ENCODE data around the gene MYO18A.
"Not testable (repeated sequence)": the region's sequence is repeated elsewhere in the genome, so short reads cannot be mapped to it uniquely, and the experiment has no call there.

The MYO18A gene

DNA sequence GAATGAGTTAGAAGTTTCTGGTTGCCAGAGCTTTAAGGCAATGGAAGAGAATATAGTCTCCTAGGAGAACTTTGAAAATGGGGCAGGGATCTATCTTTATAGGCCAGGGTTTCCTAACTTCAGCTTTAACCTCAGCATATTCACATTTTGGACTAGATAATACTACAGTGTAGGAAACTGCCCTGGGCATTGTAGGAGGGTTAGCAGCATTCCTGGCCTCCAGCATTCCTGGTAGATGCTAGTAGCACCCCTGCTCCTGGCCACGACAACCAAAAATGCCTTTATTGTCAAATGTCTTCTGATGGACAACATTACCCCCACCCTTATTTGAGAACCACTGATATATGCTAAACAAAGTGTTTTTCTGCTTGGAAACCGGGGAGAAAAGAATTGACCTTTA lies 27.8 kb upstream of the MYO18A start:
- DNase-seq (ENCODE audit: low spot score in 2 of 2) = no peak
- Histone ChIP-seq H3K27me3 (ENCODE audit: low read depth) (no peaks in the 10 kb centered on the region), H3K4me3 (no peak overlapping the region), H3K9me3 (no peaks in the 10 kb centered on the region), H3K36me3 (replicated peaks) (no peaks in the 10 kb centered on the region), H3K4me1 (no peaks in the 10 kb centered on the region)
- in situ Hi-C loops (cut with MboI; ENCODE audit: low sequenced_read_pairs) = no loop called here

DNA sequence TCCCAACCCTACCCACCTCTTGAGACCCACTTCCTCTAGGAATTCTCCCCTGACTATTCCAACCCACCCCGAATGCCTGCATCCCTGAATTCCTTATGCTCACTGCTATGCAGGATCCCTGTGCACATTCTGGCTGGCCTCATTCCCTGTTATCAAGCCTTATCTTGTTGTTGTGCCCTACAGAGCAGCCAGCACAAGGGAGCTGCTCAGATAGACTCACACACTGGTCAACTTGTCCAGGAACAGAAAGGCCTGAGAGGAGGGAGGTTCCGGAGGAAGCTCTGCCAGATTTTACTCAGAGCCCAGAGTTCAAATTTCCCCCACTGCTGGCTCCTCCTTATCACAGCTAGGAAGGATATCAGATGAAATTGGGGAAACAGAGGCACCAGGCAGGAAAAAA lies 24.8 kb upstream of the MYO18A start:
- Histone ChIP-seq H3K4me1 (no peaks in the 10 kb centered on the region), H3K4me3 (no peak overlapping the region), H3K36me3 (replicated peaks) (no peaks in the 10 kb centered on the region), H3K9me3 (no peaks in the 10 kb centered on the region), H3K27me3 (ENCODE audit: low read depth) (no peaks in the 10 kb centered on the region)
- no peak for DNase-seq (ENCODE audit: low spot score in 2 of 2)
- in situ Hi-C loops (cut with MboI; ENCODE audit: low sequenced_read_pairs) = no loop called here

DNA sequence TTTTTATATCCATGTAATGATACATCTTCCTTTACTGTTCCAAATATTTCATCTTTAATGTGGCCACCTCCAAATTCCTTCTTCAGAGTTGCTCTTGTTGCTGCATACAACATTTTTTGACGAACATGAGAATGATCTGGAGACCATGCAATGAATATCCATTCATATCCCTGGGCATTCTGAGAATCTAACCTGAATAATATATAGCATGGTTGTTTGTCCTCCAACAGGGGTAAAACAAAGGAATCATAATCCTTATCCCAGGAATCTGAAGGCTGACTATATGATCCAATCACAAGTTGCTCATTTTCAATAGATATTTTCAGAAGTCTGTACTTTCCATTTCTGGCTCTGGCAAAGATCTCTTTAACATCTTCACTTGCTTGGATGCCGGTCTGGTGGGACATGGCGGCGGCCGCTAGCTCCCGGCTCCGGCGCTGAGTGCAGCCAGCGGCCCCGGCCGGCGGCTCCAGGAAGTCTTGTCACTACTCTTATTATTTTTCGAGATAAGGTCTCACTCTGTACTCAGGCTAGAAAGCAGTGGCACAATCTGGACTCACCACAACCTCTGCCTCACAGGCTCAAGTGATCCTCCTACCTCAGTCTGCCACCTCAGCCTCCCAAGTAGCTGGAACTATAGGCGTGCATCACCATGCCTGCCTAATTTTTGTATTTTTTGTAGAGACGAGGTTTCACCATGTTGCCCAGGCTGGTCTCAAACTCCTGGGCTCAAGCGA lies 24.0 kb upstream of the MYO18A start:
- in situ Hi-C loops (cut with MboI; ENCODE audit: low sequenced_read_pairs); H3K36me3 ChIP-seq (replicated peaks): not testable (repeated sequence)

DNA sequence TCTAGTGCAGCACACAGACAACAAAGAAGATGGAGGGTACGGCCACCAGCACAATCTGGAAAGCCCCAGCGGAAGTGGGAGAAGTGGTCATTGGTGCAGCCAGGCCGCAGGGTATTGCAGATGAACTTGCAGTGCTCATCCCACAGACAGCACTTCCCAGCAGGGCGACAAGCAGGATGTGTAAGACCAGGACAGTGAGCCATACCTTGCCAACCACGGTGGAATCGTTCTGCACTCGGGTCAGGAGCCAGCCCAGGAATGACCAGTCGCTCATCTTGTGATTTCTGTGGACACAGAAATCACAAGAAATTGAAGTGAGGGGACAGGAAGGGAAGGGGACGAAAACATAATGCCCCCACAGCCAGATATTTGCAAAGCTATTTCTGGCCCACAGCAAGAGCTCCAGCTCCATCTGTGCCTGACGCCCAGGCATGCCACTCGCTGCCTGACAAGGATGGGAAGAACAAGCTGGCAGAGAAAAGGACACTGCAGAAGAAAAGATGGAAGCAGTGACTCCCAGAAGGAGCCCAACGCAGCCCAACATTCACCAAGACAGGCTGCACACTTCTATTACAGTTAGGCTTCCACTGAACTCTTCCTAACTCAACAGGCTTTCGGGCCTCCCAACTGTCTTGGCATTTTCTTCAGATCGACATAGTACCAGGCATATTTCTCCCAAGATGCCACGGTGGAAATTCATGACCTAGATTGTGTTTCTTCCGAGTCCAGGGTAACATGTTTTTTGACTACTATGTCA lies 17.5 kb upstream of the MYO18A start:
- in situ Hi-C loops (cut with MboI; ENCODE audit: low sequenced_read_pairs) = no loop called here

More for the DNA sequence above, 24.0 kb upstream of the MYO18A start:
- H3K27me3 ChIP-seq (ENCODE audit: low read depth); DNase-seq (ENCODE audit: low spot score in 2 of 2); H3K4me1 ChIP-seq; H3K9me3 ChIP-seq; H3K4me3 ChIP-seq: not testable (repeated sequence)

DNA sequence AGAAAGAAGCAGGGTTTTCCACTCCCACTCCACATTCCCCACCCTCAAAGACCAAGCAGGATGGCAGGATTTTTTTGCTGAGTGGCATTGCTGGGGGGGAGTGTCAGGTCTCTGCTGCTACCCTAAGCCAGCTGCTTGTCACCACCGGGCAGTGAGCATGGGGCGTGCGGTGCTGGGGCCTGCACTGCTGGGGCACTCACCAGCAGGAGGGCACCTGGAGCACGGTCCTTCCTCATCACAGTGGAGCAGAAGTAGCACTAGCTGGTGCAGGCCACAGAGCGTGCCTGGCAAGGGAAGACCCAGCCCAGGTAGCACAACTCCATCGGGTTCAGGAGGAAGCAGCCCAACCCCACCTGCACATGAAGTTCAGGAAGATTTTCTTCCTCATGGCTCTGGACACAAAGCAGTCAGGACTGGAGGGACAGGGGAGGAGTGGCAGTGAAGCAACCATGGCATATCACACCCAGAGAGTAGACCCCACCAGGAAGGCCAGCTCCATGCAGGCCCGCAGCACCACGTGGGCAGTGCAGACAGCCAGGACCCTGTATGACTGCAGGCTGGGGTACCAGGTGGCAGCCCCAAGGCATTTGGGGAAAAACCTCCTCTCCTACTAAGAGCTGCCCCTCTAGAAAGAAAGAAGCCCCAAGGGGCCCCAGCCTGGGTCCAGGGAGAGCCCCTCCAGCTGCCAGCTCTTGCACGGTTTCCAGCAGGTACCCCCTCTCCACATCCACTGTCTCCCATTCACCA lies 16.7 kb upstream of the MYO18A start:
- in situ Hi-C loops (cut with MboI; ENCODE audit: low sequenced_read_pairs) = no loop called here
- H3K27me3 ChIP-seq (ENCODE audit: low read depth) = no peaks in the 10 kb centered on the region
- no peaks in the 10 kb centered on the region for H3K4me1 ChIP-seq
- H3K36me3 ChIP-seq (replicated peaks) = no peaks in the 10 kb centered on the region
- H3K9me3 ChIP-seq = no peaks in the 10 kb centered on the region
- DNase-seq (ENCODE audit: low spot score in 2 of 2) = no peak
- no peak overlapping the region for H3K4me3 ChIP-seq

More for the DNA sequence above, 17.5 kb upstream of the MYO18A start:
- H3K9me3 ChIP-seq = no peaks in the 10 kb centered on the region
- no peak for DNase-seq (ENCODE audit: low spot score in 2 of 2)
- no peaks in the 10 kb centered on the region for H3K36me3 ChIP-seq (replicated peaks)
- no peak overlapping the region for H3K4me3 ChIP-seq
- no peaks in the 10 kb centered on the region for H3K4me1 ChIP-seq
- no peaks in the 10 kb centered on the region for H3K27me3 ChIP-seq (ENCODE audit: low read depth)

DNA sequence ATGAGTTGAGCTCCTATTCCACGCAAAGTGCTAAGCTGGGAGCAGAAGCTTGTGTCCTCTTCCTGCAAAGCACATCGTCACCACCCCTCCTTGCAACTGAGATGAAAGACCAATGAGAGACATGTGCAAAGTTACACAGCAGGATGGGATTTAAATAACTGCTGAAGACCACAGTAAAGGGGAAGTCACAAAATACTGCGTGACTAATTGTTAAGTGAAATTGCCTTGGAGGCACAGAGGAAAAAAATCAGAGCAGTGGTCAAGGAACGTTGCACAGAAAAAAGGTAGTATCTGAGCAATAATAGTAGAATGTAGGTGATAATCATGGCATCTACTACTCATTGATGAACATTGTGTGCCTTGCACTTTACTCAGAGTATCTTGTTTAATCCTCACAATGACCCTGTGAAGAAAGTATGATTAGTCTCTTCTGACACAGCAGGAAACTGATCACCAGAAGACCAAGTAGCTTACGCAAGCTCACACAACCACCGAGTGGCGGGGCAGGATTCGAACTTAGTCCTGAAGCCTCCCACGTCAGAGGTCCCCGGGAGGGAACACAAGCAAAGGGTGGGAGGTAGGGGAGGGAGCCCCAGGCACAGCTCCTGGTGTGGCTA lies 15.4 kb upstream of the MYO18A start:
- H3K4me1 ChIP-seq = no peaks in the 10 kb centered on the region
- in situ Hi-C loops (cut with MboI; ENCODE audit: low sequenced_read_pairs) = no loop called here
- no peak overlapping the region for H3K4me3 ChIP-seq
- H3K9me3 ChIP-seq = no peaks in the 10 kb centered on the region
- no peak for DNase-seq (ENCODE audit: low spot score in 2 of 2)
- H3K27me3 ChIP-seq (ENCODE audit: low read depth) = no peaks in the 10 kb centered on the region
- H3K36me3 ChIP-seq (replicated peaks) = no peaks in the 10 kb centered on the region

DNA sequence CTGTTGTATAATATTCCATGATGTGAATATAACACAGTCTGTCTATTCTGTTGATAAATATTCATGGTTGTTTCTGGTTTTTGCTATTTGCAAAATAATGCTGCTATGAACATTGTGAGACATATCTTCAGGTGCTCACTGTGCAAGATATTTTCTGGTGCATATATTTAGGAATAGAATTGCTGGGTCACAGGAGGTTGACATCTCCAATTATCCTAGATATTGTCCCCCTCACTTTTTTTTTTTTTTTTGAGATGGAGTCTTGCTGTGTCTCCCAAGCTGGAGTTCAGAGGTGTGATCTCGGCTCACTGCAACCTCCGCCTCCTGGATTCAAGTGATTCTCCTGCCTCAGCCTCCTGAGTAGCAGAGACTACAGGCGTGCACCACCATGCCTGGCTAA lies 14.5 kb upstream of the MYO18A start:
- no peaks in the 10 kb centered on the region for H3K4me1 ChIP-seq
- no peaks in the 10 kb centered on the region for H3K27me3 ChIP-seq (ENCODE audit: low read depth)
- H3K36me3 ChIP-seq (replicated peaks) = no peaks in the 10 kb centered on the region
- no peaks in the 10 kb centered on the region for H3K9me3 ChIP-seq
- H3K4me3 ChIP-seq = no peak overlapping the region
- in situ Hi-C loops (cut with MboI; ENCODE audit: low sequenced_read_pairs) = no loop called here
- DNase-seq (ENCODE audit: low spot score in 2 of 2) = no peak

DNA sequence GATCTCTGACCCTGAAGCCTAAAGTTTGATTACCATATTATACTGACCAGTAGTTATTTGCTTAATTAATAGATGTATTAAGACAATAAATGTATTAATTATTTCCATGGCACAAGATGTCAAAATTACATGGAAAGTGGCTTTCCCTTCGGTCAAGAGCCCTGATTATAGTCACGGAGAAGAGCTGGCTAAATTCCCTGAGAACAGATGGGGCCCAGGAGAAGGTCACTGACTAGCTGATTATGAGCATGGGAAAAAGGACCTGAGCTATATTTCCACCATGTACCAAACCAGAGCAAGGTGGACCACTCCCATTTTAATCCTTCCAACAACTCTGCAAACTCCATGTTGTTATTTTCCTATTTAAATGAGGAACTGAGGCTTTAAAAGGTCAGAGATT lies 12.9 kb upstream of the MYO18A start:
- in situ Hi-C loops (cut with MboI; ENCODE audit: low sequenced_read_pairs) = no loop called here
- DNase-seq (ENCODE audit: low spot score in 2 of 2) = no peak

DNA sequence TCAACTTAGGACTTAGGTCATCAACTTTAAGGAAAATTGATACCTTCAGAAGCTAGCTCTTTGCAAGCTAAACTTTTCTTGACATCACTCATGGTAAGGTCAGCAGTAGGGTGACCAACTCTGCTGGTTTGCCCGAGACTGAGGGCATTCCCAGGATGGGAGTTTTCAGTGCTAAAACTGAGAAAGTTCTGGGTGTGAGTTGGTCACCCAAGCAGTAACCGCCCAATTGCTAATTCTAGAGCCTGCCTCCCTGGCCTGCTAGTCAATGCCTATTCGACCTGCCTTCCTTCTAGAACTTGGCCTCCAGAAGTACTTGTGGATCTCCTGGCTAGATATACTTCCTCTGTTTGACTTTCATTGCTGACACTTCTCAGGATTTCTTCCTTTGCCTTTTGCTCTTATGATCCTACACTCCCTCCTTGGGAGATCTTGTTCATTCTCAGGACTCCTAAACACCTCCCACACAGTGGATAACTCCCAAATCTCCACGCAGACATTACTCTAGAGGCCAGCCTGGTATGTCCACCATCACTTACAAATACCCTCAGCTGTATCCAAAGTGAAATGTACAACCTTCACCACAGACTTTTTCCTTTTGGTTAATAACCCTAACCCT lies 10.5 kb upstream of the MYO18A start:
- no peaks in the 10 kb centered on the region for H3K4me1 ChIP-seq
- no peak for DNase-seq (ENCODE audit: low spot score in 2 of 2)

More for the DNA sequence above, 12.9 kb upstream of the MYO18A start:
- no peaks in the 10 kb centered on the region for H3K36me3 ChIP-seq (replicated peaks)
- no peaks in the 10 kb centered on the region for H3K9me3 ChIP-seq
- no peaks in the 10 kb centered on the region for H3K27me3 ChIP-seq (ENCODE audit: low read depth)
- no peaks in the 10 kb centered on the region for H3K4me1 ChIP-seq
- H3K4me3 ChIP-seq = no peak overlapping the region

DNA sequence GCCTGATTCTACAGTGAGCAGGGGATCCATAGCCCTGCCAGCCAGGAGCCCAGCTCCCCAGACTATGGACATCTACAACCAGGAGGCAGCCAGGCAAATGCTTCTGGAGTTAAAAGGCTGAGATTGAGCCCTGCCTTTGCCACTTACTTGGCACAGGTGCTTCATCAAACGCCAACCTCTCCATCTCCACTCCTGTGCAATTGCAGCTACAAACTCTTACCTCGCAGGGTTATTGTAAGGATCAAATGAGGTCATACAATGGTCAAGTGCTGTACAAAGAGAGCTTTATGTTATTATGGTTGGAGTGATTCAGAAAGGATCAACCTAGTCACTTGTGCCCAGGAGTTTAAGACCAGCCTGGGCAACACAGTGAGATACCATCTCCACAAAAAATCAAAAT lies 9.8 kb upstream of the MYO18A start:
- in situ Hi-C loops (cut with MboI; ENCODE audit: low sequenced_read_pairs) = no loop called here
- H3K27me3 ChIP-seq (ENCODE audit: low read depth) = 0 out of 2 replicates have a peak, but pooled peaks cover 3% of the 10 kb centered on the region
- no peaks in the 10 kb centered on the region for H3K36me3 ChIP-seq (replicated peaks)
- no peak for DNase-seq (ENCODE audit: low spot score in 2 of 2)
- H3K9me3 ChIP-seq = no peaks in the 10 kb centered on the region
- H3K4me3 ChIP-seq = no peak overlapping the region
- H3K4me1 ChIP-seq = no peaks in the 10 kb centered on the region

More for the DNA sequence above, 10.5 kb upstream of the MYO18A start:
- 0 out of 2 replicates have a peak, but pooled peaks cover 3% of the 10 kb centered on the region for H3K27me3 ChIP-seq (ENCODE audit: low read depth)
- H3K4me3 ChIP-seq = no peak overlapping the region
- H3K36me3 ChIP-seq (replicated peaks) = no peaks in the 10 kb centered on the region
- in situ Hi-C loops (cut with MboI; ENCODE audit: low sequenced_read_pairs) = no loop called here
- no peaks in the 10 kb centered on the region for H3K9me3 ChIP-seq

DNA sequence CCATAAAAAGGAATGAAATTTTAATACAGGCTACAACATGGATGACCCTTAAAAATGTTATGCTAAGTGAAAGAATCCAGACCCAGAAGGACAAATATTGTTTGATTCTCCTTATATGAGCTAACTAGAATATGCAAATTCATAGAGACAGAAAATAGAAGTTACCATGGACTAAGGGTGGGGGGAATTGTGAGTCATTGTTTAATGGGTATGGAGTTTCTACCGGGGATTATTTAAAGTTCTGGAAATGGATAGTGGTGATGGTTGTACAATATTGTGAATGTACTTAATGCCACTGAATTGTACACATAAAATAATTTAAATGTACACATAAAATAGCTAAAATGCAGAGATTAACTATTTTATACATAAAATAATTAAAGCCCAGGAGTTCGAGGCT lies 9.2 kb upstream of the MYO18A start:
- no peak for DNase-seq (ENCODE audit: low spot score in 2 of 2)
- no peaks in the 10 kb centered on the region for H3K36me3 ChIP-seq (replicated peaks)
- 0 out of 2 replicates have a peak, but pooled peaks cover 3% of the 10 kb centered on the region for H3K27me3 ChIP-seq (ENCODE audit: low read depth)
- H3K4me3 ChIP-seq = no peak overlapping the region
- in situ Hi-C loops (cut with MboI; ENCODE audit: low sequenced_read_pairs) = no loop called here
- H3K4me1 ChIP-seq = no peaks in the 10 kb centered on the region
- H3K9me3 ChIP-seq = no peaks in the 10 kb centered on the region

DNA sequence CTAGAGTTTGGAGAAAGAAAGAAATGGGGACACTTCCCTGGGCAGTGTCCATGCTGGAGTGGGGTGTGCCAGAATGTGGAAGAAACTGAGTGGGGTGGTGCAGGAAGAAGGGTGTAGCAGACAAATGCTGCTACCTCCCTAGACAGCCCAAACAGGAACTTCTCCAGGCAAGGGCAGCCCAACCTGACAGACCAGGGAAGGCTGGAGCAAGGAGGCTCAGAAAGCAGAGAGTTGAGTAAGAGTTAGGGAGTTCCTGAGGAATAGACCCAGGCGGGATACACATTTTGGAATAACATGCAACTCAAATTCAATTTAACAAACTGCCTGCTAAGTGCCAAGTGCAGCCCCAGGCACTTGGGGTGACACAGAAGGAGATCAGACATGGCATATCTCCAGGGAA lies 1.0 kb upstream of the MYO18A start:
- H3K4me3 ChIP-seq = no peak overlapping the region

DNA sequence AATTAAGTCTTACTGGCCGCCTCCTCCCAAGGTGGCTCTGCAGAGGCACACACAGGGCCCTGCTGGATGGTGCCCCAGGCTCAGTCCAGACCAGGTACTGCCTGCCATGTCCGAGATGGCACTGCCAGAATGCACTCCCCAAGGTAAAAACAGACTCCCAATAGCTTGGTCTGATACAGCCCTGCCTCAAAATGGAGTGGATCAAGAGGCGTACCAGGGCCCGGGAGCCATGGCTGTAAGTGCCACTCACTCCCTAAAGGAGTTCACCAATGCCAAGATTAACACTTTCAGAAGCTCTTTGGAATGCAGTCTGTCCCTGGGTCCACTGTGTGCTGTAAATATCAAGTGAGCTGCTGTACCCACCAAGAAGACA lies 576 bp upstream of the MYO18A start:
- H3K36me3 ChIP-seq (replicated peaks) = no peaks in the 10 kb centered on the region
- in situ Hi-C loops (cut with MboI; ENCODE audit: low sequenced_read_pairs) = no loop called here
- peaks cover 20% of the 10 kb centered on the region for H3K4me1 ChIP-seq
- H3K27me3 ChIP-seq (ENCODE audit: low read depth) = no peaks in the 10 kb centered on the region
- no peak overlapping the region for H3K4me3 ChIP-seq
- no peak for DNase-seq (ENCODE audit: low spot score in 2 of 2)
- no peaks in the 10 kb centered on the region for H3K9me3 ChIP-seq

More for the DNA sequence above, 1.0 kb upstream of the MYO18A start:
- no peak for DNase-seq (ENCODE audit: low spot score in 2 of 2)
- H3K27me3 ChIP-seq (ENCODE audit: low read depth) = no peaks in the 10 kb centered on the region
- peaks cover 17% of the 10 kb centered on the region for H3K4me1 ChIP-seq
- no peaks in the 10 kb centered on the region for H3K9me3 ChIP-seq
- H3K36me3 ChIP-seq (replicated peaks) = no peaks in the 10 kb centered on the region
- in situ Hi-C loops (cut with MboI; ENCODE audit: low sequenced_read_pairs) = no loop called here
